Activated CD4-positive, alpha-beta T cell treated with anti-CD3 and anti-CD28 coated beads, Interleukin-2, amount 50 U/mL, for 24 hours (primary cell): ENCODE results near the gene CCDC187.

Source experiments
- DNase-seq, 2 donors: peaks; one replicate each; pipeline ENCODE4 v3.0.0-alpha.2; 2020; ENCODE audit warnings: low read depth in 1 of 2, low spot score in 1 of 2

CCDC187 gene

DNA sequence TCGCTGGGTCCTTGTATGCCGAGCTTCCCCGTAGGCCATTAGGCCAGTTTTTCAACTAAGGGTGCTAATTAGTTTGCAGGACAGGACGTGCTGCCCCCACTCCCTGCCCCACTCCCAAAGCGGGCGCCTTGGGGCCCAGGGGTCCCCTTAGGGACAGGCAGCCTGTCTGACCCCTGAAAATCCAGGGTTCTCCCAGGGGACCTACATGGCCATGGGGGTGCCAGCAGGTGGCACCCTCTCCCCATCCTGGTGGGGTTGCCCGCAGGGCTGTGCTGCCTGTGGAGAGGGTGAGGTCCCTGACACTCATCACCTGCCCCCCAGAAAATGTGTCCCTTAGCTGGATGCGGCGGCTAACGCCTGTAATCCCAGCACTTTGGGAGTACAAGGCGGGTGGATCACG, 8.5 kb upstream of the CCDC187 start:
- DNase-seq: peak in 1 of 2 donors; percentile 28

DNA sequence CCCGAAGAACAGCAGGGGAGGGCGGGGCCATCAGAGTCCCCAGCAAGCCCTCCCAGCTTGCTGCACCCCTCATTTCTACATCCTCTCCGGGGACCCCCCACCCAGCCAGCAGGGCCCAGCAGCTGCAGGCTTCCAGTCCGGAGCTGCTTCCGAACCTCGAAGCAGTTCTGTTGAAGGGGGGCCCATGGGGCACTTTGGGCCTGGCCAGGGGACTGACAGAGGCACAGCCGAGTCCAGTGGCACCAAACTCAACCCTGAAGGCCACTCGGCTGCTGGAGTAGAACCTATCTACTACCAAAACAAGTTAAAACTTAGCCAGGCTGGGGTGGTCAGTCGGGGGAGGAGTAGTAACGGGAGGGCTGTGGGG, 8.1 kb upstream of the CCDC187 start:
- no peak for DNase-seq

DNA sequence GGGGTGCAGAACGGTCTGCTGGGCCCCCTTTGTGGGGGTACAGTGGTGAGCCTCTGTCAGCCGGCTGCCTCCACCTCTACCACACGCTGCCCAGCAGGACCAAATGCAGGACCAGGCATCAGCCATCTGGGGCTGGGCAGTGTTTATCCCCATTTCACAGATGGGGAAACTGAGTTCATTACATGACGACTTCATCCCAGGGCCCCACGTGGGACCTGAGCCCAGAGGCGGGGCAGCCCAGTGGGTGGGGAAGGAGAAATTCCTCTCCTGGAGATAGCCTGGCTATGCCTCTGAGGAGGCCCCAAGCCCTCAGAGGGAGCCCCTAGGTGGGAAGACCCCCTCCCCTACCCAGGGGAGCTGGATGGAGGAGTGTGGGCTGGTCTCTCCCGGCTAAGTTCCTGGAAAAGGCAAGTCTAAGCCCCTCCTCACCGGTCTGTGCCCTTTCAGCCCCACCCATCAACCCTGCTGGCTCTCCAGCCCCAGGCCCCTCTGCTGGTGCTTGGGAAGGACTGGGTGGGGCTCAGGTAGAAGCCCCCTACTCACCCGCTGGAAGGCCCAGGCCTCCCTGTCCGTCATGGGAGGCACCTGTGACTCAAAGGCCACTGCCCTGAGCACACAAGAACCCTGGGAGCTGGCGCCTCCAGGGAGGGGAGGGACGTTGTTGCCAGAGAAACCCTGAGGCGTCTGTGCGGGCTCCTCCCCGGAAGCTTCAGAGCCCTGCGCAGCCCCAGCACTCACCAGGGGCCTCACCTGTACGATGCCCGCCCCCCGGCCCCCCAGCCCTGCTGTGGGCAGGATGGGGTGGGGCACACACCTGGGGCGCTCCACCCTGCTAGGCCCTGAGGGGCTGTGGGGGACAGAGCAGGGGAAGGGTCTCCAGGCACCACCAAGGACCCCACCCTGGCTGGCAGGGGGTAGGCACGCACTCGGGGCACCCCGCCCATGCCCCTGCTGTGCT, 7.4 kb upstream of the CCDC187 start:
- no peak for DNase-seq

DNA sequence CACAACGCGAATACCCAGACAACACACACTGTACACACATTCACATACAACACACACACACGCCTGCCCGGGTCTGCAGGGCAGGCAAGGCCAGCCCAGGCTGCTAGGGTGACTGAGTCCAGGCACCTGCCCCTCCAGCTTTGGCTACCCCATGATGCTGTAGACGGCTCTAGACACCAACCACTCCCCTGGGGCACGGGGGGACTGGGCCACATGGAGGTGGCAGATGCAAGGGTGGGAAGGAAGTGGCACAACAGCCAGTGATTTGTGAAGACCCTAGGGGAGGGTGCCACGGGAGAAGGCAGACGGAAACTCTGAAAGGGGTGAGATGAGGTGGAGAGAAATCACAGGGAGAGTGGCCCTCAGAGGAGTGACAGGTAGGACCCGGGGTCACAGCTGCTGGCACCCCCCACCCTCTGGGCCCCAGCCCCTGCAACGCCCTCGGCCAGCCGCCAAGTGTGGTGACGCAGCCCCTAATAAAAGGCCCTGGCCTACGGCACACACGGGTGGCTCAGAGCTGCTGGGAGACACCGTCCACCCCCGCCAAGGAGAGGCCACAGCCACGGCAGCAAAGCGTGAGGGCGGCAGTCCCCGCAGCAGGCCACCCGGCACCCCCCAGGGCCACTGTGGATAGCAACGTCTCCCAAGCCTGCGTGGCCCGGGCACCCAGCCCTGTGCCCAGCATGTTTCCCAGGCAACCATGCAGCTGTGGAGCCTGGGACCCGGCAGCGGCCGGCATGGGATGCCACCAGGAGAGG, 6.6 kb upstream of the CCDC187 start:
- DNase-seq: no peak

DNA sequence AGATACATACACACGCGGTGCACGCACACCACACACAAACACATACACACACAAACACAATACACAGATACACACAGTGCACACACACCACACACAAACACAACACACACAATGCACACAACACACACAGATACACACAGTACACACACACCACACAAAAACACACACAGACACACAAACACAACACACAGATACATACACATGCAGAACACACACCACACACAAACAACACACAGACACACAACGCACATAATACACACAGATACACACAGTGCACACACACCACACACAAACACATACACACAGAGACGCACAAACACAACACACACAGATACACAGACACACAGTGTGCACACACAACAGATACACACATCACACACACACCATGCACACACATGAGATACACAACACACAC, 5.9 kb upstream of the CCDC187 start:
- DNase-seq: no peak

DNA sequence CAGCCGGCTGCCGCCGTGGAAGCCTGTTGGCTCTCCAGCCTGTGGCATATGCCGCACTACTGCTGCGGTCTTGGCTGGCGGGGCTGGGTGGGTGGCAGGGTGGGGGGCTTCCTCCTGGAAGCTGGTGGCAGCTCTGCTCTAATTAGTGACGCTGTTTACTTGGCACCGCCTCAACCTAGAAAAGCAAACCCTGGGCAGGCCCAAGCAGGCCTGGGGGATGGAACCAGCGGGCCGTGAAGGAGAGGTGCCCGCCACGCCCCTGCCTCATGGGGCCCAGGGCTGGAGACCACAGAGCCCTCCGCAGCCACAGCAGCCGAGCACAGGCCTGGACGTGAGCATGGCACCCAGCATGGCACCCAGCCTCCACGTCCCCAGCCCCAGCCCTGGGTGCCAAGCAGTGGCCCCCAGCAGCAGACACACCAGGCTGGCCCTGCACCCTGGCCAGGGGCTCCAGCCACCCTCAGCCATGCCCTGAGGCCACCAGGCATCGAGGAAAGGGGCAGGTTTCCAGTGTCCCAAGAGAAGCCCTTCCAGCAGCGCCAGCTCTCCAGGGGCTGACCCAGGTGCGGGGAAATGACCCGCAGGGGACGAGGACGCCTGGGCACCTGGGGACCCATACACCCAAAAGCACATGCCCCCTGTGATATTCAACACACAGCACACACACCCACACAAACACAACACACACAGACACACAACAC, 5.4 kb upstream of the CCDC187 start:
- no peak for DNase-seq

DNA sequence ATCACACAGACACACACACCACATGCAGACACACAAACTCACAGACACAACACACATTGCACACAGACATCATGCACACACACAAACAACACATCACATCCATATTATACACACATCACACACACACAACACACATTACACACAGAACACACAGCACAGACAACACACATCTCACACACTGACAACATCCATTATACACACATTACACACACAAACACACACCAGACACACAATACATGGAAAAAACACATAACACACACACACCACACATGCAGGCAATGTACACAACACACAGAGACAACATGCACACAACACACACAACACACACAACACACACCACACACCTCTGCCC, 4.8 kb upstream of the CCDC187 start:
- DNase-seq: no peak

DNA sequence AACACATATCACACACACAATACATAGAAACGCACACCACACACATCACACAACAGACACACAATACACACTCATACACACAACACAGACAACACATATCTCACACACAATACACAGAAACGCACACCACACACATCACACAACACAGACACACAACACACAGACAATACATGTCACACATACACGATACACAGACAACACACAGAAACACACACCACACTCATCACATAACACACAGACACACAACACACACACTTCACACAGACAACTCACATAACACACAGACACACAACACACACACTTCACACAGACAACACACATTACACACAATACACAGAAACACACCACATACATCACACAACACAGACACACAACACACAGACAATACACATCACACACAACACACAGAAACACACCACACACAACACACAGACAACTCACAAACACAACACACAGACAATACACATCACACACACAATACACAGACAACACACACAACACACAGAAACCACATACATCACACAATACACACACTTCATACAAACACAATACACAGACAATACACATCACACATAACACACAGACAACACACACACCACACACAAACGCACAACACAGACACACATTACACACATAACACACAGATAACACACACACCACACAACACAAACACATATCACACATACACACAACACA, 4.3 kb upstream of the CCDC187 start:
- DNase-seq: no peak

DNA sequence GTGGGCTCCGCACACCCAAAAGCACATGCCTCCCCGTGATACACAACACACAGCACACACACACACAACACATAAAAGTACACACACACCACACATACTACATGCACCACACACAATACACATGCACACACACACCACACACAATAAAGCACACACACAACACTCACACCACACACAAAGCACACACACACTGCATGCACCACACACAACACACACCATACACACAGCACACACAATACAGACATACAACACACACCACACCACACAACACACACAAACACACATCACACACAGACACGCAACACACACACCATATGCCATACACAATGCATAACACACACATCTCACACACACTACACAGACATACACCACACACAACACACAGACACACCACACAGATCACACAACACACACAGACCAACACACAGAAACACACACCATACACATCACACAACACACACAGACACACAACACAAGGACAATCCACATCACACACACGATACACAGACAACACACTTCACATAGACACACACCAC, 3.4 kb upstream of the CCDC187 start:
- no peak for DNase-seq

DNA sequence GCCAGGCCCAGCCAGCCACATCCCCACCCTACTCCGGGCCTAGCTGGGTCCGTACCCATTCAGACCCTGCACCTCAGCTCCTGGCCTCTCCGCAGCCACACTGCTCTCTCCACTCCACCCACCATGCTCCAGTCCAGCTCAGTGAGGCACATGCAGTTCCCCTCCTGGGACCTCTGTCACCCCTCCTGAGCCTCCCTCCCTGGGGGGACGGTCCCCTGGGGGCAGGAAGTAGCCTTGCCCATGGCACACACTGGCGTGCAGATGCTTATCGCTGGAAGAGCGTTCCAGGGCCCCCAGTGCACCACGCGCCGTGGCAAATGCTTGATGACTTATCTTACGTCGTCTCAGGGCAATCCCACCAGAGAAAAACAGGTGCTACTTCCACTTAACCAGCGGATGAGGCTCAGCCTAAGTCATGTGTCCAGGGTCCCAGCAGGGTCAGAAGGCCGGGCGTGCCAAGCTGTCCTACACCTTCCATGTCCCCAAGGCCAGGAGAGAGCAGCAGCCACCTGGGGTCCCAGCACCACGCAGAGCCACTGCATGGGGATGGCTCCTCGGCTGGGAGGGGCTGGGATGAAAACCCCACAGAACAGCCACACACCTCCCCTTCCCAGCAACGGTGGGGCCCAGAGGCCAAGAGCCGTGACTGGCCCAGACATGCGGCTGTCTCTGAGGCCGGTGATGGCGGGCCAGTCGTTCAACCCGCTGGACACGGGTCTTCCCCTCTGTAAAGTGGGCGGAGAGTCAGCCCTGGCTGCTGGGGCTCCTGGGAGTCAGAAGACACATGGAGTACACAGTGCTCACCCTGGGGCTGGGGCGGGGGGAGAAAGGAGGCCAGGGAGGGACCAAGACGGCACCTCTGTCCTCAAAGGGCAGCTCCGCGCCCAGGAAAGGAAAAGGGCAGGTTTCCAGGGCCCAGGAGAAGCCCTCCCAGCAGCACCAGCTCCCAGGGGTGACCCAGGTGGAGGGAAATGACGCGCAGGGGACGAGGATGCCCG, 2.6 kb upstream of the CCDC187 start:
- no peak for DNase-seq

DNA sequence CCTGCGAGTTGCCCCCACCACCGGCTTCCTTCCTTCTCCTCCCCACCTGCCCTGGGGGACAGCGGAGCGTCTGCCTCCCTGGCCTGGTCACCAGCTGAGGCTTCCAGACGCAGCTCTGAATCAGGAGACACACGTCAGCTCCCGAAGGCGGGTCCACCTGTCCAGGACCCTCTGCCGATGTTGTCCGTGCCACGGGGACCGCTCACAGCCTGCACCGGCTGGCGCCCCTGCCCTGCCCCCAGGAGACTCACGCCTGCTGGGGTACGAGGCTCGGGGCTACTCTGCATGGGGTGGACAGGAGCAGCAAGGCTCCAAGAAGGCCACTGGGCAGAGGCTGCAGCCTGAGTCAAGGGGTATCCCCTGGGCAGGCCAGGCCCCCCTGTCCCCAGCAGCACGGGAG, 1.9 kb upstream of the CCDC187 start:
- no peak for DNase-seq

DNA sequence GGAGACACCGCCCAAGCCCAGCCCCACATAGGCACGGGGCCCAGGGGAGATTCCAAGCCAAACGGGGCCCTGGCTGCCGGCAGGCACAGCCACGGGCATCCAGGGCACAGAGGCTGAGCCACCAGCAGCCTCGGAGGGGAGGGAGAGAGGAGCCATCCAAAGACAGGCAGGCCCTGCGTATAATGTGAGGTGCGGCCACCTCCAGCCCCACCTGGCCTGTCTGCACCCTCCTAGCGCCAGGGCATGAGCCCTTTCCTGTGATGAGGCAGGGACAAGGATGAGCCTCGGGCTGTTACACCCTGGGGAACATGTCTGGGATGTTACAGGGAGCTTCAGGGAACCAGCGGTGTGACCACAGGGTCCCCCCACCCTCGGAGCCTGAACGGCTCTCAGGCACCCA, 1.1 kb upstream of the CCDC187 start:
- DNase-seq: no peak

DNA sequence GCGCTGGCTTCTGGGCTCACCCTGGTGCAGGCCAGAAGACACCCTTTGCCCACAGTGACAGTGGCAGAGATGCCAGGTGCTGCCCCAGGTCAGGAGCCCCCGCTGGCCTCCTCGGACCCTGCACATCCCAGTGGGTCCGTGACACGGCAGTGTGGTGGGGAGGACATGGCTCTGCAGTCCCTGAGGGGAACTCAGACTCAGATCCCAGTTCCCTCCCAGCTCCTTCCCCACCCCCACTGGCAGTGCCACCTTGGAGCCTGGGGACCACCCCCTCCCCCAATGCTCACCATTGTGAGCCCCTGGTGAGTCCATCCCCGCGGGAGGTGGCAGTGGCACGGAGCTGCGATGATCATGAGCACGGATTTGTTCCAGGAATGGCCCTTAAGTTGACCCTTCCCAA, 562 bp upstream of the CCDC187 start:
- DNase-seq: no peak

DNA sequence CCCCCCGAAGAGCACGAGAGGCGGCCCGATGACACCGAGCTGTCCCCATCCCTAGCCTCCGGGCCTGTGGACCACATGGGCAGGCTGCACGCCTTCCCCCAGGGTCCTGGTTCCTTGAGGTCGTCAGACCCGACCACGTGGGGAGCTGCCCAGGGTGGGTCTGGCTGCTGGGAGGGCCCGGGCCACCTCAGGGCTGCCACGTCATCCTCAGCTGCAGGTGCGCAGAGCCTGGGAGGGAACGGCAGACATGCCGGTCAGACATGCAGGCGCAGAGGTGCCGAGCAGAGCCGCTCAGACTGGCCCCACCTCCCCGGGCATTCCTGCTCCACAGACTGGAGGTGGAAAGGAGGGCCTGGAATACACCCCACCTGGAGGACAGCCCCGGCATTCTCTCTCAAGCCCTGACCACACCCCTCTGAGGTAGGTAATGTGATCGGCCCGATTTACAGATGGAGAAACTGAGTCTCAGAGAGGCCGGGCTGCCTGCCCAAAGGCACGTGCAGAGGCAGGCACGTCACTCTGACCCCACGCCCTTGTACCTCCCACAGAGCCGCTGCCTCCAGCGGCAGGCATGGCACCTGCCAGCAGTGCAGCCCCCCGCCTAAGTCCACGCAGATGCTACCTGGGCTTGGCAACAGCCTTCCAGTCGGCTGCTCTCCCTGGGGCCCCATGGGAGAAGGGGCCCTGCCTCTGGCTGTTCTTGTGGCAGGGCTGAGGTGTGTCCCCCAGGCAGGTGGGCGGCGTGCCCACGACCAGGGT, 649 bp downstream of the CCDC187 start:
- no peak for DNase-seq

DNA sequence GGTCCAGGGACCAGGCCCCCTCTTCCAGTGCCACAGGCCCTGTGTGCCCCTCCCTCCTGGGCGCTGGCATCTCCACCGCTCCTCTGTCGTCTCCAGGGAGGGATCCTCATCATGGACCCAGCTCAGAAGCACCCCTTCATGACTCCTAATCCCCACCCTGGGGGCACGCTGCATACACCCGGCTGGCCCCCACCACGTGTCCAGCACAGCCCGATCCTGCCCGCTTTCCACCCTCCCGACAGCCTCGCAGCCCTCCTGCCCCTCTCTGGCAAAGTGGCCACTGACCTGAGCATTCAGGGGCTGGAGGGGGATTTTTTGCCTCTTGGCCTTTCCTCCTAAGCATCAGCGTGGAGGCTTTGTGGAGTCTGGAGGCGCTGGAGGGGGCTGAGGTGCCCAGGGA, 1.4 kb downstream of the CCDC187 start:
- DNase-seq: no peak

DNA sequence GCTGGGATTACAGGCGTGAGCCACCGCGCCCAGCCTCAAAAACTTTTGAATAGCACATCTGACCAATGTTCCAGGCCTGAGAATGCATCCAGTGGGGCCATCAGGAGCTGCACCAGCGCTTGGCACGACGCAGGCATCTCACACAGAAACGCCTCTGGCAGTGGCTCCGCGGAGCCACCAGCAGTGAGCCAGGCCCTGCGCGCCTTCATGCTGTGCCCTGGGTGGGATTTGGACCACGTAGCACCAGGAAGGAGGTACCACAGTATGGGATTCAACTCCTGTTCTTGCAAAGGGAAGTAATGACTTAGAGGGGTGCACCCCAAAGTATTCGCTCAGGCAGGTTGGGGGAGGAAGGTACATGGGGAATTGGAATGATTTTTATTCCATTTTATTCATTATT, 3.0 kb downstream of the CCDC187 start:
- DNase-seq: no peak

DNA sequence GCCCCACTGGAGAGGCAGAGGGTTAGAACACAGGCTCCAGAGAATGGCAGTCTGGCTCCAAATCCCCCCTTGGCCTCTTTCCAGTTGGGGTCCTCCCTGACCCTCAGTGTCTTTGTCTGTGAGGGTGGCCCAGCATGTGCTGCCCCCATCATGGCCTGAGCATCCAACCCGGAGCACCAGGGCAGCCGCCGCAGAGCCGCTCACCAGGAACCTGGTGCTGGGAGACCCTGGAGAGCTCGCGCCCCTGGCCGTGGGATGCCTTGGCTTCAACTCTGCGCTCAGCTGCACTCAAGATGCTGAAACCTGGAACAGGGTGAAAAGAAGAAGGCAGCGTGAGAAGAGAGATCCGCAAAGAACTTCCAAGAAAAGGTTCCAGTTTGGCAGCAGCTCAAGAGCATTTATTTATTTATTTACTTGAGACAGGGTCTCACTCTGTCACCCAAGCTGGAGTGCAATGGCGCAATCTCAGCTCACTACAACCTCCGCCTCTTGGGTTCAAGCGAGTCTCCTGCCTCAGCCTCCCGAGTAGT, 3.8 kb downstream of the CCDC187 start:
- no peak for DNase-seq

DNA sequence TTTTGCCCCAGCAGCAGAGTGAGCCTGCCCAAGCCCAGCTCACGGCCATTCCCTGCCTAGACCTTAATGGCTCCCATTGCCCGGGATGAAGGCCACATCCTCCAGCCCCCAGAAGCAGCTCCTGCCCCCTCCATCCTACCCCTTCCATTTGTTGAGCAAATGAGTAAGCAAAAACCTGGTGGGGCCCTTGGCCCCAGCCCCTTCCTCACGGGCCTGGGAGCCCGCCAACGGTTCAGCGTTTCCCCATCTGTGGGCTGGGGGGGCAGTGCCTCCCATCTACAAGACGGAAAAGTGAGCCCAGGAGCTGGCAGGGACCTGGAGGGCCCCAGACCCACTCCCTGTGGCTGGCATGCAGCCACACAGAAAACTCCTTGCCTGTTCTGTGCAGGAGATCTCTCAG, 4.4 kb downstream of the CCDC187 start:
- DNase-seq: no peak

DNA sequence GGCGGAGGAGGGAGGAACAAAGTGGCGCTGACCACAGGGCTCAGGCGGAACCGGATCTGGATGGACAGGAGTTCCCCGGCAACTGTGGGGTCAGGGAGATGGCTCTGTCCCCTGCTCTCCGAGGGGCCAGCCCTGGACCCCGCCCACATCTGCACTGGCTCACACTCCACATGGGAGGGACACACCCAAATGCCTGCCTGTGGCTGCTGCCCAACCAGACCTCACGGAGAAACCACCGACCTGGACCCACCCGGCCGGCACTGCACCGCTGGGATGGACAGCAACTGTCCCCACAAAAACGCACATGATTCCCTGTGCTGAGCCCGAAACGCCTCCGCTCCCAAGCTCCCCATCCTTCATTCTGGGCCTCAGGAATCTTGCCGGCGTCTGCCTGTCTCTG, 4.8 kb downstream of the CCDC187 start:
- DNase-seq: no peak
